NCI-H2171 treated with DMSO at 0.1 percent for 48 hours (cell line): ENCODE measurements around the gene LIMCH1.
"Not testable (repeated sequence)": the region's sequence is repeated elsewhere in the genome, so short reads cannot be mapped to it uniquely, and the experiment has no call there.

Source experiments
- DNase-seq: peaks from one replicate; lab custom pipeline; 2025; lab: John Stamatoyannopoulos, UW

LIMCH1 gene

DNA sequence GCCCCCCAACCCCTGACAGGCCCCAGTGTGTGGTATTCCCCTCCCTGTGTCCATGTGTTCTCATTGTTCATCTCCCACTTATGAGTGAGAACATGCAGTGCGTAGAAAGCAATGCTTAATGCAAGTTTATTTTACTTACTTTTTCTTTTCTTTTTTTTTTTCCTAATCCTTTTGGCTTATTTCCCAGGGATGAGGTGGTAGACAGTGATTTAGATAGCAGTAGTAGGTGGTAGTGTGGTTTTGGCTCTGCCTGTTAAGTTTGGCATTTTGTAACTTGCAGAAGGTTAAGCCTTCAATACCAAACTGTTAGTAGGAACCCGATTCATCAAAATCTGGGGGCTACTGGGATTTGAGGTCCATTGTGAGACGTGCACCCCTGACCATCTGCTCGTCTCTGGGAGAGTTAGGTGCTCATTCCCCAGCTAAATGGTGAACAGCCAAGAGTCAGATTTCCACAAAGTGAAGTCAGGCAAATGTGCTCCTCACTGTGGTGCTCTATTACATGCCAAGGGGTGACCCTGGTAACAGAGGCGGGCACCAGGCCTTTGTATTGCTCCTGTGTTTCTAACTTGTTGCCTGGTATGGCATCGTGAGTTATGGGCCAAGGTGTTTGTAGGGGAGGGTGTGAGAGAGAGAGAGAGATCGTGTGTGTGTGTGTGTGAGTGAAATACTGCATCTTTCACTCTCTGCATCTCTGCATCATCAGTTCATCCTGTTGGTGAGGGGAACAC, 140.3 kb downstream of the LIMCH1 start:
- DNase-seq = no peak

DNA sequence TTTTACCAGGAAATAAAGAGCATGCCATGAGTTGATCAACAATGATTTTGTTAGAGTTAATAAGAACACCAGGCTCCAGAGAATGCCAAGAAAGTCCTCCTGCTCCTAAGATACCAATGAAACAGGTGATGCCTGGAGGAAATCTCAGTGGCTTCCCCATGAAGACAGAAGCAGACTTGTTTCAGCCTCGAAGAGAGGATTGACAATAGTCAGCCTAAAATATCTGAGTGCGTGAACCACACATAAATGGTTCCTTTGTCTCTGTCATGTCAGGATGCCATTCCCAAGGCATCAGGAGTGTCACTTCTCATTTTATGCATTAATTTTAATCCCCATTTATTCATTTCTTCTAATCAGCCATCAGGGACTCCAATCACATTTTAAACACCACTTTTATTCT, 141.0 kb downstream of the LIMCH1 start:
- no peak for DNase-seq

DNA sequence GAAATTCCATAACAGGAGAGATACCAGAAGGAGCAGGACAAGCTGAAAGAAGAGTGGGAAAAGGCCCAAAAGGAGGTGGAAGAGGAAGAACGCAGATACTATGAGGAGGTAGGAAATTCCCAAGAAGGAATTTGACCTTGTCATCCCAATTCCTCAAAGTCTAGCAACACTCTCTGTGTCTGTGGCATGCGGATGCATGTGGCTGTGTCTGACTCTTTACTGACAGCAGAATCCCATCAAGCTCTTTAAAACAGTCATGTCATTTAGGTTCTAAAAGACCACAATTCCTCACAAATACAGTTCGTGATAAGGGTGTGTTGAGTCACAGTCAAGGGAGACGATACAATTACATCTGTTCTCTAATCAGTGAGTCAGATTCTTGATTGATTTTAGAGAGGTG, 142.0 kb downstream of the LIMCH1 start:
- no peak for DNase-seq

DNA sequence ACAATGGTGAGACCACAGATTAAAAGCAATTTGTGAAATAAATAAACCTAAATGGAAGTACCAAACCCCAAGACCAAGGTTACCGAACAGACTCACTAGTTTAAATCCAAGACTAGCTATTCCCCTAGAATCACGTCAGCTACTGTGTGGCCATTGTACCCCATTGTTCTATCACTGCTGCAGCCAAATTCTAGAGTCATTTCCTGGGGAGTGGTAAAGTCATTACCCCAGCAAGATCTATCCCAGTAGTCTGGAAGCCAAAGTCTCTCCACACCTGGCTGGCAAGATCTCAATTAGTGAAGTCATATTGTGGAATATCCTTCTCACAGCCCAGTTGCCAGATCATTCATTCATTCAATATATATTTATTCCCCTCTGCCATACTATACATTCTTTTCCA, 143.1 kb downstream of the LIMCH1 start:
- no peak for DNase-seq

DNA sequence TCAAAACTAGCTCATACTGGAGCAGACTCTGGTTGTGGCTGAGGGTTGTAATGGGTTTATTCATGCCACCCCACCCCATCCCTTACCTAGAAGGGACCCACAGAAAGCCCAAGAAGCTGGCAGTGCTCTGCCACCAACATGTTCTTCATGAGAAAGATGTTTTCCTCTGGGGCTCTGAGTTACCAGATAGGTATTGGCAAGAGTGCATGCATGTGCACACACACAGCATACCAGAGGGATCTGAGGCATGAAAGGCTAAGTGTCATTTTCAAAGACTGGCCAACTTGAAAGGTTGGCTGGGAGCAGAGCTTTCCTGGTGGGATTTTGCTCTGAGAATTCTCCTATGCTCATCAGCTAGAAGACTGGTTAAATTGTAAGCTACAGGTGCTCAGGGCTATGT, 145.4 kb downstream of the LIMCH1 start:
- DNase-seq = no peak

DNA sequence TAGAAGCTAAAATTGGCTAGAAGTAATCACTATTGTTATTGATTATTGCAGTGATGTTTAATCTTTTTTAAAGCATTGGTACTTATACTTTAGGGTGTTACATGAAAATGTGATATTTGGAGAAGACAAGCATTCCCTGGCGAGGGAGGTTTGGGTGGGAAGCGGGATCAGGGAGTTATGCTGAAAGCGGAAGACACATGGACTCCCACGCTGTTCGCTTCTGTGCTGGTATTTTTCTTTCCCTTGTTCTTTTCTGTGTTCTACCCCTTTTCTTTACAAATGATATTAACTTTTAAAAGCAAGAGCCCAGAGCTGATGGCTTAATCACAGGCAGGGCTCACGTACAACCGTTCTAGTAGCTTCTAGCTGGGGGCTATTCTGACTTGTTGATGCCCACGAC, 148.9 kb downstream of the LIMCH1 start:
- DNase-seq = no peak

DNA sequence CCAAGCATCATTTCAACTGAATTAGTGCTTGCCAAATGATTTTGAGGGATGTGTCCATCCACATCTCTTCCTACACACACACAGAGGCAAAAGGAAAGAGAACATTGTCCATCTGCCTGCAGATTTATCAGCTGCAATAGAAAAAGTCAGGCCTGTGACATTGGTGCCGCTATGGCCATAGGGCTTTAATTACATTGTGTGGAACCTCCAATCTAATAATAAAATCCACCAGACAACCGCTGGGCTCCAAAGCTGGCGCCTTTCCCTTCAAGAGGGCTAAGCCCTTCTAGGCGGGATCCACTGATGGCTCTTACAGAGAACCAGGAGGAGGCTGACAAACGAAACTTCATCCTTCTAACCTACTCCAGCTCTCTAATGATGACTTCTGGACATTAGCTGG, 150.0 kb downstream of the LIMCH1 start:
- no peak for DNase-seq

DNA sequence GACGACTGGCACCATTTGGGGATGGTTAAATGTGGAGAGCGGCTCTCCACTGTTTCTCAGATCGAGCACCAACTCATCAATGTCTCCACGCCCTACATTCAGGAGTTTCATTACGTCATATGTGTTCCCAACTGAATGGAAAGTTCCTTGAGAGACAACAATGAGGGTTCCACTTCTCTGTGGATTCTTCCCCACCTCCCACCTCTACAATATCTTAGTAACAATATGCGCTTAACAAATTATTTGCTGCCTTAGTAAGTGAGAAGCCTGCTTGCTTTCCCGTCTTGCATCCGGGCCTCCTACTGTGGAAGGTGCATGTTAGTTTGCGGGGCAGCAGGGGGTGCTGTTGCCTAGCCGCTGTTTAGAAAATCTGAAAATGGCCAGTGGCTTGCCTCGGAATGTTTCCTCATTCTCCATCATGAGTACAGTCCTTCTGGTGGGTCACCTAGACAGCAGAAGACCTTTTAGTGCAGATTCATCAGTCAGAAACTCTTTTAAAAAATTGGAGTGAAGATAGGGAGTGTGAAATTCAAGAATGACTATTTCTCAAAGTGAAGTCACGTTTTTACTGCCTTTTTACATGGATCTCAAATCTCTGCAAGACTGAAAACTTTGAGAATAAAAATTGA, 154.9 kb downstream of the LIMCH1 start:
- peak; percentile 41 for DNase-seq

DNA sequence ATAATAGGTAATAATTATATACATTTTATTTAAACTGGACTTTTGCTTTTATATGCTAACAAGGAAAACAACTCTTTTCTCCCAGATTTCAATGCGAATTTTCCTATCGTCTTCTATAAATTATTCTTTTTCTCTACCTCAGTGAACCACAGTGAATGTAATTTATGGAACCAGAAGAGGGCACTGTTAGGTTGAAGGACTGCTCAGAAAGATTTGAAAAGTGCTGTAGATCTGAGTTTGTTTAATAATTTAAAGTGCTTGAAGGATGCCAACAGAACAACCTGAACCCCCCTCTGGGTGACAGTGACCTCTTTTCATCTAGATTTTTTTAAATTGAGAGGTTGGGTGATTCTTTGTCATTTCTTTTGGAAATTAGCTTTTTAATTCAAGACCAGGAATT, 155.7 kb downstream of the LIMCH1 start:
- DNase-seq = peak; percentile 63

DNA sequence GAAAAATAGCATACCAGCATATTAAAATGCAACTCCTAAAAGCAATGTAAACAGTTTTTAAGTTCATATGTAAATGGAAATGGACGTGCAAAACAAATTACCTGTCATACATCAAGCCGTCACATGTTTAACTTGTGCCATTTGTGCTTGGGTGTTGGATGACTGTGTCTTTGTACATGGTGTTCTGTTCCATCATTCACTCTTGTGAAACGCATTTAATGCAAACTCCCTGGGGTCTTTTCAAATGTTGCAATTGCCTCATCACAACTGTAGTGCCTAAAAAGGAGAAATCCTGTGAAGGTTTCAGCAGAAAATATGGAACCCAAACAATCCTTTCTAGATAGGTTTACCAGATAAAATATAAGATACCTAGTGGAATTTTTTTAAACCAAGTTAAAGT, 158.2 kb downstream of the LIMCH1 start:
- peak; percentile 19 for DNase-seq

DNA sequence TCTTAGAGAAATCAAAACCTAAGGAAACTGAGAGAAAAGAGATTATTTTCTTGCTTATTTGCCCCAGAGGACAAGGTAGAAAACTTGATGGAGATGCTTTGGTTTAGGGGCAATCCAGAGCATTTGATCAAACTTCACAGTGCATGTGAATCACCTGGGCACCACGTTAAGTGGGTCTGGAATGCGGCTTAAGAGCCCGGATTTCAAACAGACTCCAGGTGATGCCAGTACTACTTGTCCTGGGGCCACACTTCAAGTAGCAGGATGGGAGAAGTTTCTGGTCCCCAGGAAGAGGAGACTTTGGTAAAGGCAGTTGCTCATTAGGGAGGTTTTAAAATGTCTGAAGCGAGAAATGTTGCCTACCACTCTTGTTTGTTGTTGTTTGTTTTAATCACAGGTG, 158.8 kb downstream of the LIMCH1 start:
- no peak for DNase-seq

DNA sequence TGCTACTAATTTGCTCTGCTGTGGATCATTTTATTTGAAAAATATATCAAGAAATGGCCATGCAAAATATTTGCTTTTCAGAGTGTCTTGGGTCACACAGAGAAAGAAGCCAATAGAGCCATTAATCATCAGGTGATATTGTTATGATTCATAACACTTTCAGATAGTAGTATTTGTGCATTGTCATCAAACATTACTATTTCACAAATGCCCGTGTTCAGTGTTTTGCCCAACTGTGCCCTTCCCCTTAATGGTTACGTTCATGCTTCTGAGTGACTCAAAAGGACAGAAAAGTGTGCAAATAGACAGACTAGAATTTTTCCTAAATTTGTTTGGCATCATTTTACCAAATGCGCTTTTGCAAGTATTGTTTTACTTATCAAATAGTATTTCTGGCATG, 164.0 kb downstream of the LIMCH1 start:
- DNase-seq = no peak

DNA sequence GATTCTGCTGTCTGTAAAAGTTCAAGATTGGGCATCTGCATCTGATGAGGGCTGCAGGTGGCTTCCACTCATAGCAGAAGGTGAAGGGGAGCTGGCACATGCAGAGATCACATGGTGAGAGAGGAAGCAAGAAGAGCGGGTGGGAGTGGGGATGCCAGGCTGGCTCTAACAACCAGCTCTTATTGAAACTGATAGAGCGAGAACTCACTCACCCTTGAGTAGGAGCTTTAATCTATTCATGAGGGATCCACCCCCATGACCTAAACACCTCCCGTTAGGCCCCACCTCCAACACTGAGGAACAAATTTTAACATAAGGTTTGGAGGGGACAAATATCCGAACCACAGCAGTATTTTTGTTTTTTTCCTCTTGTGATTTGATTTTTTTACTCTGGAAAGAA, 164.8 kb downstream of the LIMCH1 start:
- no peak for DNase-seq

DNA sequence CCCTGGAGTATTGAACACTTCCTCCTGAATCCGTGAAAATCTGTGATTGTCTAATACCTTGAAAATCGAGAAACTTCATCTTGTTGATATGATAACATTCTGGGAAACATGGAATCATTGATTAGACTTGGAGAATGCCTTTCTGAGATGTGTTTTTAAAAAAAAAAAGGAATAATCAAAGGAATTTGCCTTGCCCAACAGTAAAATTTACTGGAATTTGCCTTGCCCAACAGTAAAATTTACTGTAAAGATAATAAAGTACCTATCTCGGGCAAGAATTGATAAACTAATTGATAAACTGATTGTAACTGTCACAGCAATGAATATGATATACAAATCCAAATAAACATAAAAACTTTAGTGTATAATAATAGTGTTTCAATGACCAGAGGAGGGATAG, 165.8 kb downstream of the LIMCH1 start:
- no peak for DNase-seq

DNA sequence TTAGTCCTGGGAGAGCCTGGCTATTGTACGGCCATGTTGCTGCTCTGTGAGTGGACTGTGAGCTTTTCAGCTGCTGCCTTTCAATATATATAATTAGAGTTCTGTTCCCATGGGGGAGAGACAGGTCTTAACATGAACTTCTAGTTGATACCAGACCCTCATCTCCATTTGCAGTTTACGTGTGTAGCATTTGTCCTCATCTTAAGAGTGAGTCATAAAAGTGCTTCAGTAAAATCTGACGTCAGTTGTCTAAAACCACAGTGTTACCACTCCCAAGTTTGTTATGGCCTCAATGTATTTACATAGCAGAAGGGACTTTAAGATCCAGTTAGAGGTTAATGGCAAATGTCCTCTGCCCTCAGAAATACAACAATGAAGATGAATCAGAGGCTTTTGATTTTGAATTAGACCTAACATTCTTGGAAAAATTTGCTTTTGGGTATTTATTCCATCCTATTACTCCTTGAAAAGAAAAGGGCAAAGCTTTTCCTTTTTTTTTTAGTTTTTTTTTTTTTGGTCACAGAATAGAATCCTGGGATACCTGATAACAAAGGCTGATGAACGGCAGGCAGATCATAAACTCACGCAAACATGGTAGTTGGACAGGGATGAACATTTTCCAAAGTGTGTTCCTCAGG, 172.0 kb downstream of the LIMCH1 start:
- peak; percentile 18 for DNase-seq

DNA sequence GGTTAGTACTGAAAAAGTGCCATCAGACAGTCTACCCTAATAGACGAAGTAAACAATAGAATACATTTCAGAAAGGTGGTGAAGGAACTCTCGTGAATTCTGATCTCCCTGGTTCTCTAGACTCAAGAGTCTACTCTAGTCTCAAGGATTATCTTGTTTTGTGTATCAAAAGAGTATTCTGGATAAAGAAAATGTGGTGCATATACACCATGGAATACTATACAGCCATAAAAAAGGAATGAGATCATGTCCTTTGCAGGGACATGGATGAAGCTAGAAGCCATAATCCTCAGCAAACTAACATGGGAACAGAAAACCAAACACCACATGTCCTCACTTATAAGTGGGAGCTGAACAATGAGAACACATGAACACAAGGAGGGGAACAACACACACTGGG, 173.7 kb downstream of the LIMCH1 start:
- not testable (repeated sequence) for DNase-seq

DNA sequence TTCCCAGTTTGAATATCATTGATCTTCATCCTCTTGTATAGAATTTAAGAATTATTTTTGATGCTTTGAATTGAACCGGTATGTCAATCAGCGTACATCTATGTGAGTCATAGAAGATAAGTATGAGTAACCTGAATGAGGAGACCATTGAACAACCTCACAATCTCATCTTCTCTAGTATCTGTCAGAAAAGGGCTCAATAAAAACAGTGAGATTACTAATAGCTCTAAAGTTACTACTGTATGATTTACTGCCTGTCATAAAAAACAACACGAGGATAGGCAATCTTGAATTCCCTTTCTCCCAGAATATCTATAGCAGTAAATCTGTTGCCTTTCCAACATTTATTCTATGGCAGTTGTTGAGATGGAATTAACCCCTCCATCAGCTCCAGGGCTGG, 174.5 kb downstream of the LIMCH1 start:
- DNase-seq = no peak

DNA sequence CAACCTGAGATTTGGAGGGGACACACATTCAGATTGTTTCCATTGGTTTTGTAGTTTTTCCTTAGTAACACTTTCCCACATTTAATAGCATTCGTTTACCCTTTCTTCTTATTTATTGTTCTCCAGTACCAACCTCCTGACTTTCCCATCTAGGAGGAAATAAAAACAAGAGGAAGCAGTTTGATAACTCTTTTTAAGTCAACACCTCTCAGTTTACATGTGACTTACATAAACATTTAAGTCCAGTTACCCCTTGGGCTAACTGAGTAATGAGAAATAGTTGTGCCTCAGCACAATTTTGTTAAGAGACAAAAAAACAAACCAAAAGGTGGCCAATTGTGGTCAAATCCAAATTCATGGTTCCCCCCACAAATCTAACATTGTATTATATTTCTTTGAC, 175.8 kb downstream of the LIMCH1 start:
- no peak for DNase-seq

DNA sequence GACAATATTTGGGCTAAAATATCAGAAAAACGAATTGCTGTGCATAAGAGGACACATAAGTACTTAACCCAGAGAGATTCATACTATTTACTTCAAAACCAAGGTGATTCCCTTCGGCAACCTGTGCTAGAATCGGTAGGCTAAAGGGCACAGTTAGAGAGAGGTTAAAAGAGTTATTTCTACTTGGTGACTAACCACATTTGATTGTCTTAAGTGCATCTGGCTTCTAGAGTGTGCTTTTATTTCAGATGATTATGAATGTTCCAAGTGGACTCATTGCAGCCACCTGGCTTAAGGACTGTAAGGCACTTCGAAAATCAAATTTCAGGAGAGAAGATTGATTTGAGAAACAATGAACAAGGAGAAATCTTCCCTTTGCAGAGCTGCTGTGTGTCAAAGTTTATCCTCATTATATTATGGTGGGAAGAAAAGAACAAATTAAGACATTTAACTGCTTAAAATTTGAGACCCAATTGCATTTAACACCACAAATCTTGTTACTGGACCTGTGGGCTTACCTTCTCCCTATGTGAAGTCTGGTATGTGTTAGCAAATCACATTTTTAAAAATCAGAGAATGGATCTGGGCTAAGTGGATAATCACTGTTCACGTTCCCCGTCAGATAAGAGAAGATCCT, 176.5 kb downstream of the LIMCH1 start:
- no peak for DNase-seq

DNA sequence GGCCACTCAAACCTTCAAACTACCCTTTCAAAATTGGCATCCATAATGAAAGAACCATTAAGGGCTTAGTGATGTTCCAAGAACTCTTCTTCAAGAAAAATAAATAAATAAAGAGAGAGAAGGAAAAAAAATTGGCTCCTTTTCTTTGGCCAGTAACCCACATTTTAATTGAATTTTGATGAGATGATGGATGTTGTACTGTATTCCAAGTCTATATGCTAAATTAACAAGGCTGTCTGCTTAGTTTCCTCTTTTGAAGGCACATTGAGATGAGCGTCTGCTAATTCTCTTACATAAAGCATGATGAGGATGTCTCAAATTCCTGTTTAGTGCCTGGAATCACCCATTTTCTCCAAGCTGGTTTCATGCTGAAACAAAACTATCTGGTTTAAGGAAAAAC, 177.2 kb downstream of the LIMCH1 start:
- no peak for DNase-seq

DNA sequence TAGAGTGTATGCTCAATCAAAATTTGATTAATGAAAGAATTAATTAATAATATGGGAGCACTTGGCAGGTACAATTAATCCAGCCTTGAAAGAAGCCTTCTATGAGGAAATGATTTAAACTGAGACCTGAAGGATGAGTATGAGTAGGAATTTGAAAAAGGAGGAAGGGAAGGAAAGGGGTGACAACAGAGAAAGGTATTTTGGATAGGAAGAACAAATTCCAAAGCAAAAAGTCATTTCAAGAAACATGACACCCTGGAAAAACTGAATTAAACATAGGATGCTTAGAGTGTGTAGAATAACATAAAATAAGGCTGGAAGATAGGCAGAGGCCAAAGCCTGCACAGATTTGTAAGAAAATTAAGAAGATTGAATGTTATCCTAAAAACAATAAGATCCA, 180.9 kb downstream of the LIMCH1 start:
- no peak for DNase-seq

DNA sequence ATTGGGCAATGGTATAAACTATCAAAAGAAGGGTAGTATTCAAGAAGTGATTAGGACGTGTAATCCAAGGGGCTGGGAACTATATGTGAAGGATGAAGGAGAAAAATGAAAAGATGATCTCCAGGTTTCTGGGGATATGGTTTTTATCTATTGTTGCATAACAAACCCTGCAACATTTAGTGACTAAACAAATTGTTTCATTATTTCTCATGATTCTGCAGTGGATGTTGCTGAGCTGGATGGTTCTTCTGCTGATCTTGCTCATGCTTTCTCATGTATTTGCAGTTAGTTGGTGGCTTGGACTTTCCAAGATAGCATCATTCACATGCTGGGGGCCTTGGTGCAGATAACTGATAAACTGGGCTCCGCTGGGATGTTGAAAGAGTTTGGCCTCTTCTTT, 181.5 kb downstream of the LIMCH1 start:
- DNase-seq = no peak

DNA sequence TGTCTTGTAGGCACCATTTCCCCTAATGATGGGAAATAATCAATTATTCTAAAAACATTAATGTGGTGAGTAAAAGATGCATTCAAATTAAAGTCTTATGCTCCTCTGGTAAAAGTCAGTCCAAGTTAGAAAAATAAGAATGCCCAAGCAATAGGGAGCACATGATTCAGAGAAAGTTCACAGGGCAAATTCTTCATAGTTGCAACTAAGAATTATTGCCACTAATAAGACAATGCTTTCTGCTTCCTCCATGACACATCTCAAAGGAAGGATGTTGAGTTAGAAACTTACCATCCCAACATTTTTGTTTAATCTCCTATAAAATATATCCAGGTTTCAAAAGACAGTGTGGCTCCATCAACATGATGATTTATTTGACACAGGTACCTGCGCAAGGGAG, 184.2 kb downstream of the LIMCH1 start:
- DNase-seq = no peak
